ENCODE data around the gene PRKAG3. TPM values are rescaled to one million over a fixed set of nuclear protein-coding genes. Genes with fewer than 3 reads are reported as not detected.

The PRKAG3 gene
- total and polyA plus RNA-seq, 2 donors (not counting 3 experiments of a cell fraction or from before 2014, with no cell fraction given), result not detected

GRCh38 chr2:218837495-218837894 is 5.9 kb upstream of the PRKAG3 start:
- Histone ChIP-seq H3K27ac (ENCODE audit: insufficient read depth, low read depth, low read length) (no peak overlapping the region), H3K79me2 (ENCODE audit: control insufficient read depth, insufficient read depth, low read length) (no peaks in the 10 kb centered on the region), H3K36me3 (ENCODE audit: control insufficient read depth in 2 of 2, extremely low read depth in 1 of 2, insufficient read depth in 2 of 2, low read length in 2 of 2) (no peaks in the 10 kb centered on the region), H3K9ac (replicated peaks; ENCODE audit: extremely low read depth, insufficient read depth, low read length) (no peak overlapping the region), H3K9me1 (replicated peaks; ENCODE audit: control insufficient read depth, extremely low read depth, insufficient read depth, low read length) (no peaks in the 10 kb centered on the region), H3K4me2 (ENCODE audit: insufficient read depth, low read length) (no peak overlapping the region), H3K27me3 (ENCODE audit: control insufficient read depth in 2 of 2, insufficient read depth in 2 of 2, low read length in 2 of 2) (peaks cover 2 to 5% of the 10 kb centered on the region in 2 experiments), H3K4me3 (replicated peaks in 1 of 3; ENCODE audit: insufficient read depth in 1 of 3, low read depth in 1 of 3, low read length in 3 of 3) (no peak overlapping the region), H3K4me1 (ENCODE audit: control insufficient read depth, extremely low read depth, insufficient read depth, low read length) (peaks cover 8% of the 10 kb centered on the region), H3K9me3 (replicated peaks; ENCODE audit: control insufficient read depth, insufficient read depth, low read length) (no peaks in the 10 kb centered on the region), H4K20me1 (replicated peaks; ENCODE audit: control insufficient read depth, extremely low read depth, insufficient read depth, low read length) (no peaks in the 10 kb centered on the region), H2AFZ (ENCODE audit: low read depth, low read length) (no peak overlapping the region)
- POLR2A ChIA-PET, result no interaction called here
- CTCF ChIA-PET, result interaction anchor here (1.2 to 4.1 kb wide), 2 partner anchors 10 to 127 kb away, joined by 3 to 22 read pairs; partner anchors contain the start of gene TTLL4
- no peak for TF ChIP-seq MAX (IDR thresholded peaks at IDR 0.05; ENCODE audit: insufficient read depth, insufficient read length)
- no peak for TF ChIP-seq FOS (IDR thresholded peaks at IDR 0.05; ENCODE audit: borderline replicate concordance, insufficient read depth, low read length)
- TF ChIP-seq MYC (IDR thresholded peaks at IDR 0.05; ENCODE audit: low read depth, low read length), result no peak
- no peak for TF ChIP-seq POLR2AphosphoS5 (IDR thresholded peaks at IDR 0.05; ENCODE audit: insufficient read depth, low read depth, low read length)
- TF ChIP-seq CTCF (IDR thresholded peaks at IDR 0.05; ENCODE audit: extremely low read depth in 1 of 2, insufficient read depth in 1 of 2, low read depth in 1 of 2, low read length in 2 of 2), result no peak
- no peak for TF ChIP-seq GATA2 (IDR thresholded peaks at IDR 0.05; ENCODE audit: insufficient read depth, insufficient read length, low read depth, low read length)
- no peak for TF ChIP-seq EZH2 (IDR thresholded peaks at IDR 0.05; ENCODE audit: borderline replicate concordance, low read depth, low read length, severe bottlenecking)
- TF ChIP-seq JUN (IDR thresholded peaks at IDR 0.05; ENCODE audit: borderline replicate concordance, insufficient read depth, insufficient read length, low read depth), result no peak
- TF ChIP-seq POLR2A (IDR thresholded peaks at IDR 0.05; ENCODE audit: low read depth, low read length), result no peak
- BruUV-seq (replicated peaks), result no TSS peak
- no peak for FAIRE-seq
- dilution Hi-C loops (cut with MboI; ENCODE audit: extremely low pct_ligation_motif_present, low sequenced_read_pairs), result no loop called here
- DNase-seq (ENCODE audit: low read depth, low spot score), result no peak
- intact Hi-C loops (cut with micrococcal nuclease), result no loop called here

Measured in endothelial cell of umbilical vein (primary cell).